Fibroblast of peridontal ligament (primary cell): Measurements from ENCODE around the gene TES.

Experiments used
- DNase-seq: peaks from one replicate; pipeline ENCODE4 v3.0.0-alpha.2; 2010; ENCODE audit errors: extremely low read depth

The TES gene

DNA sequence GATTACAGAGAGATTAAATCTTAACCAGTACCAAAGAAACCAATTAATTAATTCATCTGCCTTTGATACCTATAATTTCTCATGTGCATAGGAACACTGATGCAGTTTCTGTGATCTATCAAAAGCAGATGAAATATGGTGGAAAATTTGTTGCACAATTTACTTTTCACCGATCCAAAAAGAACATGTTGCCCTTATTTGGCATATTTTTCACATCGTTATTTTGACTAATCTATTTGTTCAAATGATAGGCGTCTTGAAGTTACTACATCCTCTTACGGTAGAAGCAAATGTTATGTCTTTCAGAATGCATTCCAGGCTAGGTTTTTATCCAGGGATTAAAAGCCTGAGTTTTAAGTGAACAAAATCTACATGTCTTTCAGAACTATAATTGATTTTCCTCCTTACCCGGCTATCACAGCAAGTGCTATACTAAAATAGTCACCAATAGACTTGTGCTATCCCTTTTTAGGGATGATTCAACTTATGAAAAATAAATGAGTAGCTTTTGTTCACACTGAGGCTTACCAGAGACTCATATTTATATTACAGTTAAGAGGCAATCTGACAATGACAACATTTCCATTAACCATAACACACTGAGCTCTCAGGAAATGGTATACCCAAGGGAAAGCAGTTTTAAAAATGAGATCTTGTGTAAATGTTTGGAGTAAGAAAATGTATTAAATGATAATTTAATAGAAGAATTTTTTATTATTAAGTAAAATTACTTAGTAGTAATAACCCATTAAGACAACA, 16.8 kb upstream of the TES start:
- no peak for DNase-seq

GRCh38 chr7:116194115-116194514, 16.2 kb upstream of the TES start:
- DNase-seq, result peak; percentile 23

- no peak for DNase-seq
Observed at GRCh38 chr7:116195451-116195850, 14.9 kb upstream of the TES start.

- no peak for DNase-seq
Observed at GRCh38 chr7:116196947-116197346, 13.4 kb upstream of the TES start.

DNA sequence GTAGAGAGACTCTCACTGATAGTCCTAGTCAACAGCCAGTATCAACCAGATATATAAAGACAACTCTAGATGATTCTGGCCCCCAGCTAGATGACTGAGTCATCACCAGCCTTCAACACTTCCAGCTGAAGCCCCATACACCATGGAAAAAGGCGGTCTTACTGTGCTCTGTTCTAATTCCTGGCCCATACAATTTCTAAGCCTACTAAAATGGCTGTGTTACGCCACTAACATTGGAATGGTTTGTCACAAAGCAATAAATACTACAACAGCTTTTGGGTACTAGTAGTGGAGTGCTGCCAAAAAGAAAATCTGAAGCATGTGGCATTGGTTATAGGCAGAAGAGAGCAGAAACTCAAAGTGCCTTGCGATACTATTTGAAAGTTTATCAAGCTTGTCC, 13.0 kb upstream of the TES start:
- DNase-seq, result peak; percentile 70

DNA sequence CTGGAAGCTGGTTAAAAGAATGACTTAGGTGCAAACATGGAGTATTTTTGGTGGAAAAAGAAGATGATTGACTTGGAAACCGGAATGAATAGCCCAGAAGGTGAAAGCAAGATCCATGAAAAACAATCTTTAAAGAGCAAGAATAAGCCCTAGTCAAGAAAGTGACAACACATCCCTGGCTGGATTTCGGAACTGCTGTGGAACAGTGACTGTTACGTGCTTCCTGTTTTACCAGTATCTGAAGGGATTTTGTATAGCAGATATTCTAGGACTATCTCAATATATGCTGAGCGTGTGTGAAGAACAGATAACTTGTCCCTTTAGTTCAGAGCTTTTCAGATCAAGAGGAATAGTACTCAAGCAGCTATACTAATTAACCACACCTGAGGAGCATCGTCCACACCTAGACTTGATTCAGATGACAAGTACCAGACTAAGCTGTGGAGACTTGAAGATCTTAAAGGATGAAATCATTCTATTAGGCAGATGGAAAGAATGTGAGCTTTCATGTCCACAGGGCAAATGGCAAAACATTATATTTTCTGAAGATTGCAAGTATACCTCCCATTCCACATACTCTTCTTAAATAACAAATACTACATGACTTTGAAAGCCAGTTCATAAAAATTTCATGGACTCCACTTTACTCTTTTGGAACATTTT, 11.5 kb upstream of the TES start:
- DNase-seq, result no peak

DNA sequence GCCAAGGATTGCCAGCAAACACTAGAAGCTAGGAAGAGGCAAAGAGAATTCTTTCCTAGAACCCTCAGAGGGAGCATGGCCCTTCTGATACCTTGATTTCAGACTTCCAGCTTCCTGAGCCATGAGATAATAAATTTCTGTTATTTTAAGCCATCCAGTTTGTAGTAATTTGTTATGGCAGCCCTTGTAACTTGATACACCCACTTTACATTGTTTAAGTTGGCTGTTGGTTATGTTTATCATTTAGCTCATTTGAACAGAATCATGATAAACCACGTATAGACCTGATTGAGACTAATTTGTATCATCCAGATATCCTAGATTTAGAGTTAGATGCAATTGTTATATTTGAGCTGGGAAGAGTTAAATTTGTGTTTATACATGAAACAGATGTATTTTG, 9.4 kb upstream of the TES start:
- peak; percentile 18 for DNase-seq

DNA sequence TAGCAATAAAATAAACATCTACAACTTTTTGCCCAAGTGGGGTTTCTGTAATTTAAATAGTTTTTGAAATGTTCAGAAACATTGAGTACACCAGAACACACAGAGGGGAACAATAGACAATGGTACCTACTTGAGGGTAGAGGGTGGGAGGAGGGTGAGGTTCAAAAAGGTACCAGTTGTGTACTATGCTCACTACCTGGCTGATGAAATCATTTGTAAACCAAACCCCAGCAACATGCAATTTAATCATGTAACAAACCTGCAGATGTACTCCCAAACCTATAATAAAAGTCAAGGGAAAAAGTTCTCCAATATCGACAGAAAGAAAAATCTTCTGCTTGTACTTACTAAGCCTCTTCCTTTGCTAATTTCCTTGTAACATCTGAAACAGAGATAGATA, 4.2 kb upstream of the TES start:
- DNase-seq, result no peak

GRCh38 chr7:116208919-116209318, 1.4 kb upstream of the TES start:
- DNase-seq, result no peak

DNA sequence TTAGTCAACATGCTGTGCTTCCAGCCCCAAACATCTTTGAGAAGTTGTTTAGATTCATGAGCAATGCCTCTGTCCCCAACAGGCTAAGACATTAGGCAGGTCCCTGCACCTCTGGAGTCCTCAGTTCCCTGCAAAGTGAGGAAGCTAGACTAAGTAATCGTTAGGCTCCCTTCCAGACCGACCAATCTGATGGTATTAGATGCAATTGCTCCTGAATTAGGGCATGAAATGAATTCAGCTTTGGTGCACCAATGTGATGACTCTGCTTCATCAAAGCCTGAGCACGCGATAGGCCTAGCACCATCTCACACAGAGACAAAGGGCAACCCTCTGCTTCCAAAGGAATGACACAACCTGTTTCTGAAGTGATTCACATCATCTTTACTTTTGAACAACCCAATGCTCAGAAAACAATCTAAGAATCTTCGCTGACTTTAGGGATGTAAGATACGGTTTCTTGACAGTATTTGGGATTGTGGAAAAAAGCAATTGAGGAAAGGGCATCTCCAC, 723 bp upstream of the TES start:
- DNase-seq, result no peak

DNA sequence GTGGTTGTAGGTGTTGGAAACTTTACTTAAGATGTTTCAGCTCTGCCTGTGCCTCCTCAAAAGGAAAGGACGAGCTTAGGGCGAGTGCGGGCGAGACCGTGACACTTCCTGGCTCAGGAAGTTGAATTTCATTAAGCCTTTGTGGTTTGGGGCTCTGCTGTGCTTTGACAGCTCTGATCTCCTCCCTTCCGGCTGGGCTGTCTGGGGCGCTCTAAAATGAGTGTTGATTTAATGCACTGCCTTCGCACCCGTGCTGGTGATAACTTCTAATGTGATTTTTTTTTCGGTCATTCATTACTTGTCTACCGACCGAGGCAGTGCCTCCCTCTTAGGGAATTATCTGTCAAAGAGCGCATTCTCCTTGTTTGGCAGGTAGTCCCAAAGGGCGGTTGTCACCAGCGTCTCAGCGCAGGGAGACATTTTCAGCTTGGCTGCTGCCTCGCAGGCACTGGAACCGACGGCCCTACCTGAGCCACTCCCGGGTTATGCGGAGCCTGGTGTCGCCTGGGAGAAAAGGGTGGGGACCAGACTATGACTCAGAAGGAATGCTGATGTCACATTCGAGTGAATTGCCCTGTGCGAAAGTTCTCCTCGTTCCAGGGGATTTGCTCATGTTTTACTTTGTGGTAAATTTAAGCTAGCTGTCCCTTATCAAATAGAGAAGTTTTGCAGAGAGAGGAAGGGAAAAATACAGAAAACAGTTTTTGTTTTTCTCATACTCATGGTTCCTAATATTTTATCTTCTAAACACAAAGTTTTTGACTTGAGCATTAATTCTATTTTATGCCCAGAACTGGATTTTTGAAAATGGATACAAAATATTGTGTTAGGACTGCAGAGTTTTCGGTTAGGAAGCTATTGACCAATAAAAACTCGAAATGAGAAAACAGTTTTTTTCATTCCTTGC, 920 bp downstream of the TES start:
- peak; percentile 85 for DNase-seq

- no peak for DNase-seq
Observed at GRCh38 chr7:116211913-116212596, 1.7 kb downstream of the TES start.

- DNase-seq, result peak; percentile 64
Observed at GRCh38 chr7:116212869-116213268, 2.5 kb downstream of the TES start.

GRCh38 chr7:116213361-116214130, 3.2 kb downstream of the TES start:
- peak; percentile 58 for DNase-seq

- DNase-seq, result no peak
Observed at GRCh38 chr7:116214921-116215320, 4.6 kb downstream of the TES start.

- DNase-seq, result no peak
Observed at GRCh38 chr7:116215551-116215950, 5.2 kb downstream of the TES start.

GRCh38 chr7:116216956-116217571, 6.7 kb downstream of the TES start:
- peak; percentile 27 for DNase-seq

DNA sequence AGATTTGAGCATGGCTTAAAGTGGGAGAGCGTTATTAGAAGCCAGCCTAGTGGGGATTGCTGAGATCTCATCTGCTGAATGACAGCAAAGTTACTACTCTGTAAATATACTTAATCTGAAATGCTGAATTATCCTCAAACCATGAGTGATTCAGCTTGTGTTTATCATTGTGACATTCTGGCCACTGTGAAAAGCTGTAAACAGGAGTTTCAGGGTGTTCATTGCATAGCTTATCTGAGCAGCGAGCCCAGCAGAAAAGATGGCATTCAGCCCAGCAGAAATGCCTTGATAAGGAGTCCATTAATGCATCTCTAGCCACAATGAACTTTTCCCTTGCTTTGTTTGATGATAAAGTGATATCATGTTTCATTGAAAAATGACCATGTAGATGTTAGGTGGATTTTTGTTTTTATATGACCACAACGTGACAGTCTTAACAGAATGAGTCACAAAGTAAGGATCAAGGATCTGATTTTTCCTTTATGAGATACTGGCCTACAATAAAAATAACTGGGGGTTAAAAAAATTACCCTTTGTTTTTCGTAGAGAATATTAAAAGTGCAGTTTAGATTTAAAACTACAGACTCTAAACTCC, 7.8 kb downstream of the TES start:
- DNase-seq, result peak; percentile 74

GRCh38 chr7:116218747-116219146, 8.4 kb downstream of the TES start:
- DNase-seq, result no peak

- DNase-seq, result no peak
Observed at GRCh38 chr7:116219288-116219687, 8.9 kb downstream of the TES start.
